ENCODE data around the gene MME.

The MME gene

GRCh38 chr3:155231792-155232191 is 151.7 kb downstream of the MME start:
- H3K27ac ChIP-seq (ENCODE audit: low read length), result no peak overlapping the region
- no peaks in the 10 kb centered on the region for H3K36me3 ChIP-seq (replicated peaks; ENCODE audit: low read depth, low read length)
- no peaks in the 10 kb centered on the region for H4K20me1 ChIP-seq (ENCODE audit: insufficient read depth, low read length)
- H3K79me2 ChIP-seq (ENCODE audit: low read length), result no peaks in the 10 kb centered on the region
- TF ChIP-seq CTCF (IDR thresholded peaks at IDR 0.05; ENCODE audit: low read depth, low read length) (no peak), EZH2phosphoT487 (IDR thresholded peaks at IDR 0.05; ENCODE audit: low read depth) (no peak)
- H3K4me1 ChIP-seq (ENCODE audit: low read length), result no peaks in the 10 kb centered on the region
- no peak overlapping the region for H3K4me2 ChIP-seq (ENCODE audit: low read length)
- no peak overlapping the region for H3K4me3 ChIP-seq (ENCODE audit: low read length)
- no peaks in the 10 kb centered on the region for H3K9me3 ChIP-seq (ENCODE audit: insufficient read depth, low read length)
- H2AFZ ChIP-seq (ENCODE audit: low read depth, low read length), result no peak overlapping the region
- H3K9ac ChIP-seq (ENCODE audit: low read length), result no peak overlapping the region
- no peaks in the 10 kb centered on the region for H3K27me3 ChIP-seq (ENCODE audit: low read depth, low read length)

- TF ChIP-seq EZH2phosphoT487 (IDR thresholded peaks at IDR 0.05; ENCODE audit: low read depth), result no peak
- no peak for TF ChIP-seq CTCF (IDR thresholded peaks at IDR 0.05; ENCODE audit: low read depth, low read length)
- no peak overlapping the region for H3K4me2 ChIP-seq (ENCODE audit: low read length)
- H2AFZ ChIP-seq (ENCODE audit: low read depth, low read length), result no peak overlapping the region
Measured at GRCh38 chr3:155232605-155233004, 152.5 kb downstream of the MME start.

GRCh38 chr3:155233213-155233612 is 153.1 kb downstream of the MME start:
- no peaks in the 10 kb centered on the region for H3K27me3 ChIP-seq (ENCODE audit: low read depth, low read length)
- no peaks in the 10 kb centered on the region for H3K79me2 ChIP-seq (ENCODE audit: low read length)
- H3K9me3 ChIP-seq (ENCODE audit: insufficient read depth, low read length), result no peaks in the 10 kb centered on the region
- no peaks in the 10 kb centered on the region for H4K20me1 ChIP-seq (ENCODE audit: insufficient read depth, low read length)
- no peak overlapping the region for H3K4me3 ChIP-seq (ENCODE audit: low read length)
- H3K9ac ChIP-seq (ENCODE audit: low read length), result no peak overlapping the region
- no peaks in the 10 kb centered on the region for H3K4me1 ChIP-seq (ENCODE audit: low read length)
- H3K36me3 ChIP-seq (replicated peaks; ENCODE audit: low read depth, low read length), result no peaks in the 10 kb centered on the region
- no peak overlapping the region for H2AFZ ChIP-seq (ENCODE audit: low read depth, low read length)
- no peak overlapping the region for H3K27ac ChIP-seq (ENCODE audit: low read length)
- H3K4me2 ChIP-seq (ENCODE audit: low read length), result no peak overlapping the region
- TF ChIP-seq CTCF (IDR thresholded peaks at IDR 0.05; ENCODE audit: low read depth, low read length) (no peak), EZH2phosphoT487 (IDR thresholded peaks at IDR 0.05; ENCODE audit: low read depth) (no peak)

More at GRCh38 chr3:155232605-155233004, 152.5 kb downstream of the MME start:
- no peaks in the 10 kb centered on the region for H3K27me3 ChIP-seq (ENCODE audit: low read depth, low read length)
- H3K9me3 ChIP-seq (ENCODE audit: insufficient read depth, low read length), result no peaks in the 10 kb centered on the region
- no peaks in the 10 kb centered on the region for H4K20me1 ChIP-seq (ENCODE audit: insufficient read depth, low read length)
- no peaks in the 10 kb centered on the region for H3K4me1 ChIP-seq (ENCODE audit: low read length)
- H3K79me2 ChIP-seq (ENCODE audit: low read length), result no peaks in the 10 kb centered on the region
- H3K36me3 ChIP-seq (replicated peaks; ENCODE audit: low read depth, low read length), result no peaks in the 10 kb centered on the region
- H3K4me3 ChIP-seq (ENCODE audit: low read length), result no peak overlapping the region
- no peak overlapping the region for H3K27ac ChIP-seq (ENCODE audit: low read length)
- no peak overlapping the region for H3K9ac ChIP-seq (ENCODE audit: low read length)
